Naive thymus-derived CD4-positive, alpha-beta T cell (primary cell): Measurements from ENCODE around the gene DIPK1C. TPM values are rescaled to one million over a fixed set of nuclear protein-coding genes. Genes with fewer than 3 reads are reported as not detected.
A peak's percentile ranks its signal among the peaks of the same experiment; 100 is the strongest.

Source experiments
- ATAC-seq: fragments of 150-1000 bp; cut with Tn5 transposase; 2 replicates; pipeline ENCODE4 v1.10.0; 2021; ENCODE audit warnings: mild to moderate bottlenecking, moderate library complexity
- CTCF ChIA-PET: fragments of 350-600 bp; sonication (Branson Sonifier 250); formaldehyde crosslinking; loops from one replicate; lab custom pipeline; 2021; ENCODE audit warnings: antibody characterized with exemption; lab: Charles Lee
- POLR2A ChIA-PET: fragments of 350-600 bp; sonication (Branson Sonifier 250); formaldehyde crosslinking; loops from one replicate; lab custom pipeline; 2021; ENCODE audit warnings: antibody characterized with exemption, inconsistent platforms; lab: Charles Lee
- DNase-seq, 9 donors: peaks; one replicate each; pipeline versions ENCODE4 v3.0.0 to v3.0.0-alpha.2; 2020 to 2022; ENCODE audit warnings: mixed read lengths in 1 of 9
- H3K27ac ChIP-seq: one replicate; pipeline ENCODE4 v1.7.0; 2013; ENCODE audit warnings: mild to moderate bottlenecking, low read depth, low read length, moderate library complexity
- H3K27me3 ChIP-seq, 2 donors: one replicate each; pipeline ENCODE4 v1.7.0; 2013; ENCODE audit warnings: low read length in 2 of 2, mild to moderate bottlenecking in 2 of 2, moderate library complexity in 2 of 2; ENCODE audit not compliant: control insufficient read depth in 2 of 2, insufficient read depth in 2 of 2
- H3K36me3 ChIP-seq, 3 experiments: 1 replicate in 2 of 3; 2 replicates in 1 of 3; pipeline ENCODE4 v1.7.0; 2013; ENCODE audit warnings: low read length in 3 of 3, mild to moderate bottlenecking in 3 of 3, moderate library complexity in 1 of 3; ENCODE audit not compliant: insufficient read depth in 3 of 3, control insufficient read depth in 2 of 3
- H3K4me1 ChIP-seq, 2 donors: one replicate each; pipeline ENCODE4 v1.7.0; 2013; ENCODE audit warnings: low read length in 2 of 2, mild to moderate bottlenecking in 2 of 2, moderate library complexity in 1 of 2; ENCODE audit not compliant: control insufficient read depth in 2 of 2, insufficient read depth in 2 of 2
- H3K4me3 ChIP-seq: 2 replicates; pipeline ENCODE4 v1.7.0; 2013; ENCODE audit warnings: mild to moderate bottlenecking, low read length
- H3K9me3 ChIP-seq, 3 experiments: 1 replicate in 2 of 3; 2 replicates in 1 of 3; pipeline ENCODE4 v1.7.0; 2013; ENCODE audit warnings: low read length in 3 of 3; ENCODE audit not compliant: control insufficient read depth in 2 of 3
- H3K27ac Mint-ChIP-seq, 9 donors: one replicate each; pipeline ENCODE4 v1.8.0; 2020 to 2022; ENCODE audit warnings: mixed read lengths in 9 of 9, mild to moderate bottlenecking in 8 of 9, moderate library complexity in 5 of 9, inconsistent platforms in 2 of 9
- H3K27me3 Mint-ChIP-seq, 5 donors: one replicate each; pipeline ENCODE4 v1.8.0; 2021 to 2022; ENCODE audit warnings: mixed read lengths in 5 of 5, mild to moderate bottlenecking in 1 of 5
- H3K36me3 Mint-ChIP-seq, 5 donors: one replicate each; pipeline ENCODE4 v1.8.0; 2020 to 2022; ENCODE audit warnings: mixed read lengths in 5 of 5, mild to moderate bottlenecking in 3 of 5, inconsistent platforms in 1 of 5
- H3K4me1 Mint-ChIP-seq, 7 donors: one replicate each; pipeline ENCODE4 v1.8.0; 2020 to 2022; ENCODE audit warnings: mixed read lengths in 7 of 7, mild to moderate bottlenecking in 3 of 7, inconsistent platforms in 1 of 7
- H3K4me3 Mint-ChIP-seq, 10 donors: one replicate each; pipeline ENCODE4 v1.8.0; 2020 to 2022; ENCODE audit warnings: mild to moderate bottlenecking in 10 of 10, mixed read lengths in 10 of 10, moderate library complexity in 6 of 10, inconsistent platforms in 2 of 10
- H3K9me3 Mint-ChIP-seq, 11 donors: one replicate each; pipeline ENCODE4 v1.8.0; 2020 to 2022; ENCODE audit warnings: mixed read lengths in 11 of 11, mild to moderate bottlenecking in 4 of 11, inconsistent platforms in 1 of 11, moderate library complexity in 1 of 11
- intact Hi-C, 2 donors: fragments of 100-400 bp; cut with micrococcal nuclease; formaldehyde crosslinking; loops; one replicate each; pipeline ENCODE4 v1.15.1; 2023
- polyA plus RNA-seq, 2 donors: library from polyadenylated mRNA; unstranded; fragments of 300-500 nt; fragmentation: Illumina TruSeq; gene quantifications; one replicate each; pipeline ENCODE4 v1.2.3, GENCODE V29; 2021
- total RNA-seq, 6 experiments: library from RNA in 5 of 6; stranded (reverse) in 5 of 6; gene quantifications; 1 replicate in 5 of 6; 2 replicates in 1 of 6; pipeline ENCODE4 v1.2.3 and lab custom pipeline; 2021 to 2026

The DIPK1C gene
- total and polyA plus RNA-seq, 7 experiments from 2014 or later = not detected

GRCh38 chr18:74425161-74425560, 31.9 kb downstream of the DIPK1C start:
- Histone ChIP-seq H3K4me3 (no peak overlapping the region), H3K27ac (no peak overlapping the region), H3K27me3 (no peaks in the 10 kb centered on the region), H3K36me3 (no peaks in the 10 kb centered on the region), H3K9me3 (no peaks in the 10 kb centered on the region), H3K4me1 (no peaks in the 10 kb centered on the region)
- Mint-ChIP-seq H3K9me3 (peaks cover 0 to 7% (median 0%) of the 10 kb centered on the region in 11 donors), H3K36me3 (peaks cover 0 to 4% (median 0%) of the 10 kb centered on the region in 5 donors), H3K4me1 (peaks cover 0 to 15% (median 5%) of the 10 kb centered on the region in 7 donors), H3K27me3 (peaks cover 0 to 14% (median 0%) of the 10 kb centered on the region in 5 donors), H3K27ac (peak overlapping the region in 1 of 9 donors; percentile 82), H3K4me3 (no peak overlapping the region)
- DNase-seq (no peak), ATAC-seq (no peak)
- intact Hi-C loops = no loop called here
- ChIA-PET POLR2A (no interaction called here), CTCF (no interaction called here)

- intact Hi-C loops = no loop called here
- Histone ChIP-seq H3K4me3 (no peak overlapping the region), H3K27me3 (no peaks in the 10 kb centered on the region), H3K27ac (no peak overlapping the region), H3K4me1 (no peaks in the 10 kb centered on the region), H3K9me3 (no peaks in the 10 kb centered on the region), H3K36me3 (no peaks in the 10 kb centered on the region)
- H3K27me3 Mint-ChIP-seq = peaks cover 0 to 27% (median 0%) of the 10 kb centered on the region in 5 donors
- no peak overlapping the region for H3K4me3 Mint-ChIP-seq
- peaks cover 0 to 15% (median 5%) of the 10 kb centered on the region in 7 donors for H3K4me1 Mint-ChIP-seq
- POLR2A ChIA-PET = interaction anchor here (0.6 kb wide), 1 partner anchor 49 kb away, joined by 3 read pairs; no protein-coding TSS in a partner anchor
- ATAC-seq (no peak), DNase-seq (no peak)
- H3K36me3 Mint-ChIP-seq = peaks cover 0 to 8% (median 0%) of the 10 kb centered on the region in 5 donors
- CTCF ChIA-PET = no interaction called here
- peaks cover 0 to 7% (median 0%) of the 10 kb centered on the region in 11 donors for H3K9me3 Mint-ChIP-seq
- H3K27ac Mint-ChIP-seq = peak overlapping the region in 1 of 9 donors; percentile 47
Observed at GRCh38 chr18:74422541-74422940, 34.6 kb downstream of the DIPK1C start.

- Mint-ChIP-seq H3K4me1 (peaks cover 0 to 10% (median 5%) of the 10 kb centered on the region in 7 donors), H3K27ac (peak overlapping the region in 1 of 9 donors; percentile 41), H3K27me3 (peaks cover 0 to 27% (median 0%) of the 10 kb centered on the region in 5 donors), H3K36me3 (peaks cover 0 to 4% (median 0%) of the 10 kb centered on the region in 5 donors), H3K9me3 (peaks cover 0 to 5% (median 0%) of the 10 kb centered on the region in 11 donors), H3K4me3 (no peak overlapping the region)
- no peak overlapping the region for H3K4me3 ChIP-seq
- intact Hi-C loops = no loop called here
- H3K36me3 ChIP-seq = no peaks in the 10 kb centered on the region
- ATAC-seq (no peak), DNase-seq (no peak)
- ChIA-PET CTCF (no interaction called here), POLR2A (no interaction called here)
- H3K27ac ChIP-seq = no peak overlapping the region
- H3K4me1 ChIP-seq = no peaks in the 10 kb centered on the region
- H3K27me3 ChIP-seq = no peaks in the 10 kb centered on the region
- H3K9me3 ChIP-seq = no peaks in the 10 kb centered on the region
Observed at GRCh38 chr18:74420926-74421325, 36.2 kb downstream of the DIPK1C start.

- no peak for ATAC-seq
- no peak overlapping the region for H3K27ac ChIP-seq
- no peaks in the 10 kb centered on the region for H3K36me3 ChIP-seq
- Mint-ChIP-seq H3K4me1 (peaks cover 0 to 10% (median 5%) of the 10 kb centered on the region in 7 donors), H3K27me3 (peaks cover 0 to 27% (median 0%) of the 10 kb centered on the region in 5 donors), H3K27ac (peak overlapping the region in 1 of 9 donors; percentile 4), H3K9me3 (peaks cover 0 to 5% (median 0%) of the 10 kb centered on the region in 11 donors), H3K4me3 (no peak overlapping the region), H3K36me3 (peaks cover 0 to 4% (median 0%) of the 10 kb centered on the region in 5 donors)
- ChIA-PET CTCF (no interaction called here), POLR2A (no interaction called here)
- no peaks in the 10 kb centered on the region for H3K9me3 ChIP-seq
- DNase-seq = no peak
- no peaks in the 10 kb centered on the region for H3K27me3 ChIP-seq
- H3K4me3 ChIP-seq = no peak overlapping the region
- no peaks in the 10 kb centered on the region for H3K4me1 ChIP-seq
- intact Hi-C loops = no loop called here
Observed at GRCh38 chr18:74420481-74420880, 36.6 kb downstream of the DIPK1C start.

- Mint-ChIP-seq H3K9me3 (peaks cover 0 to 5% (median 0%) of the 10 kb centered on the region in 11 donors), H3K27ac (peak overlapping the region in 1 of 9 donors; percentile 20), H3K4me1 (peaks cover 0 to 10% (median 5%) of the 10 kb centered on the region in 7 donors), H3K4me3 (no peak overlapping the region), H3K36me3 (peaks cover 0 to 4% (median 0%) of the 10 kb centered on the region in 5 donors), H3K27me3 (peaks cover 0 to 32% (median 0%) of the 10 kb centered on the region in 5 donors)
- ATAC-seq (no peak), DNase-seq (no peak)
- Histone ChIP-seq H3K4me1 (no peaks in the 10 kb centered on the region), H3K27ac (no peak overlapping the region), H3K9me3 (no peaks in the 10 kb centered on the region), H3K27me3 (no peaks in the 10 kb centered on the region), H3K36me3 (no peaks in the 10 kb centered on the region), H3K4me3 (no peak overlapping the region)
- ChIA-PET CTCF (interaction anchor here (1.1 kb wide), 1 partner anchor 74 kb away, joined by 3 read pairs; no protein-coding TSS in a partner anchor), POLR2A (interaction anchor here (0.6 kb wide), 1 partner anchor 320 kb away, joined by 3 read pairs; no protein-coding TSS in a partner anchor)
- intact Hi-C loops = no loop called here
Observed at GRCh38 chr18:74419761-74420160, 37.3 kb downstream of the DIPK1C start.

GRCh38 chr18:74418023-74418422, 39.1 kb downstream of the DIPK1C start:
- Mint-ChIP-seq H3K36me3 (peaks cover 0 to 4% (median 0%) of the 10 kb centered on the region in 5 donors), H3K27ac (peak overlapping the region in 1 of 9 donors; percentile 77), H3K9me3 (no peaks in the 10 kb centered on the region), H3K4me3 (no peak overlapping the region), H3K27me3 (peaks cover 0 to 30% (median 0%) of the 10 kb centered on the region in 5 donors), H3K4me1 (peaks cover 0 to 5% (median 0%) of the 10 kb centered on the region in 7 donors)
- ATAC-seq = no peak
- intact Hi-C loops = no loop called here
- Histone ChIP-seq H3K4me1 (no peaks in the 10 kb centered on the region), H3K27me3 (no peaks in the 10 kb centered on the region), H3K9me3 (no peaks in the 10 kb centered on the region), H3K27ac (no peak overlapping the region), H3K4me3 (no peak overlapping the region), H3K36me3 (no peaks in the 10 kb centered on the region)
- POLR2A ChIA-PET = interaction anchor here (0.6 kb wide), 1 partner anchor 32 kb away, joined by 6 read pairs; no protein-coding TSS in a partner anchor
- no peak for DNase-seq
- CTCF ChIA-PET = interaction anchor here (0.8 kb wide), 1 partner anchor 215 kb away, joined by 3 read pairs; no protein-coding TSS in a partner anchor
